Measurements from ENCODE around the gene CRYL1. TPM values are rescaled to one million over a fixed set of nuclear protein-coding genes. Genes with fewer than 3 reads are reported as not detected.

Gene CRYL1
- total and polyA plus RNA-seq, 9 of the 15 experiments (the other 6 are each of a cell fraction or from before 2014, with no cell fraction given) = 1.0 to 6.9 (median 2.4) TPM

DNA sequence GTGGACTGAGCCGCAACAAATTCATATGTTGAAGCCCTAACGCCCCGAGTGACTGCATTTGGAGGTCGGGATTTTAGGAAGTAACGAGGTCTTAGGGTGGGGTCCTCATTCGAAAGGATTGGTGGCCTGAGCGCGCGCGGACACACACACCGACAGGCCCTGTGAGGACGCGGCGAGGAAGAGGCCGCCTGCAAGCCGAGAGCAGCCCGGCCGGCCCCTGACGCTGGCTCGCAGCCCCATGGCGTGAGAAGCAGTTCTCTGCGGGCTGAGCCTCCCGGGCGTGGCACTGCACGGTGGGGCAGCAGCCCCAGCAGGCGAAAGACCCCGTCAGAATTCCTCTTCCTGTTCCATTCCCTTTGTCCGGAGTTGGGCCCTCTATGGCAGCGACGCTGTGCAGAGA is 131.2 kb downstream of the CRYL1 start:
- intact Hi-C loops (cut with micrococcal nuclease) (no loop called here), in situ Hi-C loops (cut with MboI) (no loop called here)
- no peak overlapping the region for H3K9ac ChIP-seq (ENCODE audit: insufficient read depth in 1 of 2, low read depth in 2 of 2, low read length in 2 of 2)
- no TSS peak for BruUV-seq (replicated peaks)
- WGBS (ENCODE audit: insufficient coverage, low coverage, missing lambda C conversion rate) = 14% methylated on average over 10 of the region's 30 CpGs
- no peaks in the 10 kb centered on the region for H3K9me3 ChIP-seq (replicated peaks; ENCODE audit: control insufficient read depth, insufficient read depth, low read depth, low read length)
- ChIA-PET CTCF (ENCODE audit: low intra/inter-chr PET ratio) (no interaction called here), POLR2A (no interaction called here)
- H3K4me3 ChIP-seq = no peak overlapping the region
- H3K27me3 ChIP-seq (ENCODE audit: control insufficient read depth in 2 of 2, insufficient read depth in 2 of 2, low read length in 2 of 2) = peaks cover 0 to 29% of the 10 kb centered on the region in 2 experiments; a peak in 2 of 5 replicates
- no peaks in the 10 kb centered on the region for H4K20me1 ChIP-seq (replicated peaks; ENCODE audit: control insufficient read depth, insufficient read depth, low read length)
- no peak for DNase-seq (ENCODE audit: extremely low read depth in 1 of 4, low spot score in 3 of 4)
- no peaks in the 10 kb centered on the region for H3K79me2 ChIP-seq (ENCODE audit: control insufficient read depth, insufficient read depth, low read length)
- H3K36me3 ChIP-seq (ENCODE audit: control insufficient read depth, insufficient read depth, low read length) = no peaks in the 10 kb centered on the region
- H3K4me1 ChIP-seq (replicated peaks in 1 of 2; ENCODE audit: control insufficient read depth in 2 of 2, insufficient read depth in 2 of 2, low read length in 2 of 2) = peaks cover 0 to 4% of the 10 kb centered on the region in 2 experiments; a peak in 1 of 5 replicates
- H2AFZ ChIP-seq (ENCODE audit: low read depth, low read length) = no peak overlapping the region
- FAIRE-seq = no peak
- ATAC-seq = no peak
- no peak overlapping the region for H3K4me2 ChIP-seq (ENCODE audit: insufficient read depth, low read length)
- H3K9me1 ChIP-seq (ENCODE audit: control insufficient read depth, insufficient read depth, low read length) = no peaks in the 10 kb centered on the region
- TF ChIP-seq ETS2 (tag; IDR thresholded peaks at IDR 0.05; ENCODE audit: borderline replicate concordance, poor library complexity, severe bottlenecking) = no peak
- TF ChIP-seq BHLHE40 (IDR thresholded peaks at IDR 0.05; ENCODE audit: low read length) = no peak
- no peak for TF ChIP-seq SIX5 (IDR thresholded peaks at IDR 0.05; ENCODE audit: borderline replicate concordance in 1 of 2, insufficient read depth in 1 of 2, low read depth in 1 of 2, low read length in 2 of 2)
- TF ChIP-seq THRAP3 (IDR thresholded peaks at IDR 0.05; ENCODE audit: borderline replicate concordance) = no peak
- TF ChIP-seq ZNF41 (CRISPR knock-in tag; conservative IDR thresholded peaks at IDR 0.05) = no peak
- no peak for TF ChIP-seq HMGN3 (IDR thresholded peaks at IDR 0.05; ENCODE audit: borderline replicate concordance, extremely low read depth, insufficient read length, low read depth, low read length)
- TF ChIP-seq NELFE (IDR thresholded peaks at IDR 0.05; ENCODE audit: insufficient read depth, insufficient read length) = no peak
- TF ChIP-seq ZC3H11A (IDR thresholded peaks at IDR 0.05; ENCODE audit: low read depth, low read length) = no peak
- TF ChIP-seq, protein P1, sequence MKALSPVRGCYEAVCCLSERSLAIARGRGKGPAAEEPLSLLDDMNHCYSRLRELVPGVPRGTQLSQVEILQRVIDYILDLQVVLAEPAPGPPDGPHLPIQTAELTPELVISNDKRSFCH (CRISPR knock-in tag; IDR thresholded peaks at IDR 0.05) = no peak
- TF ChIP-seq, protein P1 (tag; IDR thresholded peaks at IDR 0.05) = no peak
- no peak for TF ChIP-seq ZNF699 (CRISPR knock-in tag; IDR thresholded peaks at IDR 0.05; ENCODE audit: insufficient replicate concordance)
- H3K27ac ChIP-seq (ENCODE audit: extremely low read depth, low read depth, low read length) = no peak overlapping the region

Data from K562 (cell line).